ENCODE measurements around the gene EIF4E1B.

DNA sequence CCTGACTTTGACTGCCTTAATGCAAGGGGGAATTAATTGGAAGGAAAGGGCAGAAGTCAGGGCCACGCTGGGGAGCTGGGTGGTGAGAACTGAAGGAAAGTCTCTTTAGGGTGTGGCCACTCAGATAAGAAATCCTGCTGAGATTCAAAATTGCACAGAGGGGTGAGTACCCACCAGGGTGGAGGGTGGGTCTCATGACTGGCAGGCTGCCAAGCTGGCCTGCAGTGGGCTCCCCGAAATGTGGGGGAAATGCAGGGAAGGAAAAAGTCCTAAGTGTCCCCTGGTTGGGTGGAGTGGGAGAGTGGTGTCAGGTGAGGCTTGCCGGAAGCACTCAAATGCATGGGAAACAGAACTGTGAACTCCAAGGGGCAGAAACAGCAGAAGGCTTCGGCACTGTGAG lies 40.9 kb downstream of the EIF4E1B start:
- TF ChIP-seq, protein P1, sequence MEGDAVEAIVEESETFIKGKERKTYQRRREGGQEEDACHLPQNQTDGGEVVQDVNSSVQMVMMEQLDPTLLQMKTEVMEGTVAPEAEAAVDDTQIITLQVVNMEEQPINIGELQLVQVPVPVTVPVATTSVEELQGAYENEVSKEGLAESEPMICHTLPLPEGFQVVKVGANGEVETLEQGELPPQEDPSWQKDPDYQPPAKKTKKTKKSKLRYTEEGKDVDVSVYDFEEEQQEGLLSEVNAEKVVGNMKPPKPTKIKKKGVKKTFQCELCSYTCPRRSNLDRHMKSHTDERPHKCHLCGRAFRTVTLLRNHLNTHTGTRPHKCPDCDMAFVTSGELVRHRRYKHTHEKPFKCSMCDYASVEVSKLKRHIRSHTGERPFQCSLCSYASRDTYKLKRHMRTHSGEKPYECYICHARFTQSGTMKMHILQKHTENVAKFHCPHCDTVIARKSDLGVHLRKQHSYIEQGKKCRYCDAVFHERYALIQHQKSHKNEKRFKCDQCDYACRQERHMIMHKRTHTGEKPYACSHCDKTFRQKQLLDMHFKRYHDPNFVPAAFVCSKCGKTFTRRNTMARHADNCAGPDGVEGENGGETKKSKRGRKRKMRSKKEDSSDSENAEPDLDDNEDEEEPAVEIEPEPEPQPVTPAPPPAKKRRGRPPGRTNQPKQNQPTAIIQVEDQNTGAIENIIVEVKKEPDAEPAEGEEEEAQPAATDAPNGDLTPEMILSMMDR (conservative IDR thresholded peaks at IDR 0.05 in 1 of 2, IDR thresholded peaks at IDR 0.05 in 1 of 2; ENCODE audit: low read depth in 1 of 2, low read length in 2 of 2), result no peak
- no peak for TF ChIP-seq EZH2 (IDR thresholded peaks at IDR 0.05; ENCODE audit: low read length, missing control alignments)
